Sigmoid colon (tissue), 7 donors: ENCODE data around the gene PPT2. TPM values are rescaled to one million over a fixed set of nuclear protein-coding genes. Genes with fewer than 3 reads are reported as not detected.
A peak's percentile ranks its signal among the peaks of the same experiment; 100 is the strongest.

ENCODE experiments used
- DNase-seq: peaks from one replicate; pipeline ENCODE4 v3.0.0-alpha.2; 2019
- H3K27ac ChIP-seq, 4 donors: fragments of 200-600 bp; sonication (generic); one replicate each; pipeline ENCODE4 v1.5.1; 2016 to 2019; ENCODE audit warnings: mild to moderate bottlenecking in 1 of 4
- H3K27me3 ChIP-seq, 3 donors: fragments of 200-600 bp; sonication (generic); one replicate each; pipeline ENCODE4 v1.5.1; 2019; ENCODE audit warnings: mild to moderate bottlenecking in 1 of 3
- H3K36me3 ChIP-seq, 4 donors: fragments of 200-600 bp; sonication (generic); one replicate each; pipeline ENCODE4 v1.5.1; 2016 to 2019
- H3K4me1 ChIP-seq, 4 donors: fragments of 200-600 bp; sonication (generic); one replicate each; pipeline ENCODE4 v1.5.1; 2017 to 2019
- H3K4me3 ChIP-seq, 4 donors: fragments of 200-600 bp; sonication (generic); one replicate each; pipeline ENCODE4 v1.5.1; 2017 to 2019; ENCODE audit warnings: mild to moderate bottlenecking in 2 of 4, moderate library complexity in 1 of 4
- H3K9me3 ChIP-seq, 4 donors: fragments of 200-600 bp in 3 of 4; sonication (generic) in 3 of 4; one replicate each; pipeline versions ENCODE4 v1.5.1 to v1.6.1; 2013 to 2019
- EP300 ChIP-seq, 4 donors: sonication (generic); formaldehyde crosslinking; IDR thresholded peaks; one replicate each; pipeline ENCODE4 v1.6.1; 2017; ENCODE audit warnings: antibody characterized with exemption in 4 of 4
- POLR2A ChIP-seq, 2 donors: fragments of 450-650 bp; IDR thresholded peaks; one replicate each; pipeline ENCODE4 v1.6.1; 2016; ENCODE audit warnings: antibody characterized with exemption in 2 of 2, mild to moderate bottlenecking in 2 of 2, moderate library complexity in 2 of 2
- POLR2AphosphoS5 ChIP-seq, 4 donors: sonication (generic); formaldehyde crosslinking; IDR thresholded peaks; one replicate each; pipeline ENCODE4 v1.6.1; 2017; ENCODE audit warnings: antibody characterized with exemption in 4 of 4
- WGBS, 2 donors: extraction: QIAGEN DNeasy Blood & Tissue Kit; methylation state at CpG; one replicate each; pipeline ENCODE4 v1.1.7; 2013; 5-methylcytosine and 5-hydroxymethylcytosine counted together
- intact Hi-C: fragments of 100-400 bp; cut with DNase I; formaldehyde crosslinking; loops from one replicate; pipeline ENCODE4 v1.15.1; 2023
- polyA plus RNA-seq, 3 donors: library from polyadenylated mRNA; stranded (reverse); fragments of 200-250 nt; gene quantifications; one replicate each; pipeline ENCODE4 v1.2.3, GENCODE V29; 2013
- total RNA-seq, 4 donors: library from RNA; depleted of rRNA; stranded (reverse); fragments of >200 nt; gene quantifications; one replicate each; pipeline ENCODE4 v1.1.0, GENCODE V29; 2016
- TF ChIP-seq, protein P1 (sequence below), 4 experiments: fragments of 450-650 bp in 3 of 4; fragments of 200-600 bp in 1 of 4; IDR thresholded peaks; one replicate each; pipeline ENCODE4 v1.5.1; 2016 to 2019; ENCODE audit warnings: antibody characterized with exemption in 4 of 4, mild to moderate bottlenecking in 3 of 4, moderate library complexity in 2 of 4
- donor health status: healthy with polysubstance abuse.
- donor health status: Bipolar disorder and iron deficiency.
- donor health status: healthy.

PPT2 gene
- total and polyA plus RNA-seq, 7 donors: 3.0 to 126 (median 15.5) TPM

DNA sequence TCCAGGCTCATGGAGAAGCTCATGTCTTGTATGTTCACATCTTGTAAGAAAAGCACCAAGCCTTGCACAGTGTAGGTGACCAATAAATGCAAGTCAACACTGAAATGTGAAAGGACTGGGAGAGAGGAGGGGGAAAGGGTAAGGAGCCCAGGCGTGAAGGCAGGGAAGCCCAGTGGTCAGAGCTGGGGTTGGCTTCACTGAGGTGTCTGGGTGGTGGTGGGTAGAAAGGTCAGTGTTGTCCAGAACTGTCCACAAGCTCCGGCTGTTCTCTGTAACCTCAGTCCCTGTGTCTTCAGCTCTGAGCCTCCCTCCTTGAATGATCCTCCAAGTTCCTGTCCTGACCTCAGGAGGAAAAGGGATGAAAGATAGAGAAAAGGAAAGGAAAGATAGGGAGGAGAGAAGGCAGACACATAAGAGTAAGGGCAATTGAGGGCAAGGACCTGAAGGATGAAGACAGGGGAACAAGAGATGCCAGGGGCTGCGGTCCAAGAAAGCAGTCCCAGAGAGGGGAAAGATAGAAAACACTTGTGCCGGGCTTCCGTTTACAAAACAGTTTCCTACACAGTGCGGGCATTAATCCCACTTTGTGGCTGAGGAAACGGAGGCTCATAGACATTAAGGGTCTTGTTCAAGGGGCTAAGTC lies 42.4 kb upstream of the PPT2 start:
- H3K27me3 ChIP-seq: no peaks in the 10 kb centered on the region
- H3K36me3 ChIP-seq: peaks cover 0 to 20% (median 11%) of the 10 kb centered on the region in 4 donors
- DNase-seq: peak; percentile 89
- TF ChIP-seq POLR2A (IDR thresholded peaks at IDR 0.05) (no peak), POLR2AphosphoS5 (IDR thresholded peaks at IDR 0.05) (peak in 3 of 4 donors; percentile 37 to 55 (median 39)), EP300 (IDR thresholded peaks at IDR 0.05) (no peak)
- TF ChIP-seq, protein P1, sequence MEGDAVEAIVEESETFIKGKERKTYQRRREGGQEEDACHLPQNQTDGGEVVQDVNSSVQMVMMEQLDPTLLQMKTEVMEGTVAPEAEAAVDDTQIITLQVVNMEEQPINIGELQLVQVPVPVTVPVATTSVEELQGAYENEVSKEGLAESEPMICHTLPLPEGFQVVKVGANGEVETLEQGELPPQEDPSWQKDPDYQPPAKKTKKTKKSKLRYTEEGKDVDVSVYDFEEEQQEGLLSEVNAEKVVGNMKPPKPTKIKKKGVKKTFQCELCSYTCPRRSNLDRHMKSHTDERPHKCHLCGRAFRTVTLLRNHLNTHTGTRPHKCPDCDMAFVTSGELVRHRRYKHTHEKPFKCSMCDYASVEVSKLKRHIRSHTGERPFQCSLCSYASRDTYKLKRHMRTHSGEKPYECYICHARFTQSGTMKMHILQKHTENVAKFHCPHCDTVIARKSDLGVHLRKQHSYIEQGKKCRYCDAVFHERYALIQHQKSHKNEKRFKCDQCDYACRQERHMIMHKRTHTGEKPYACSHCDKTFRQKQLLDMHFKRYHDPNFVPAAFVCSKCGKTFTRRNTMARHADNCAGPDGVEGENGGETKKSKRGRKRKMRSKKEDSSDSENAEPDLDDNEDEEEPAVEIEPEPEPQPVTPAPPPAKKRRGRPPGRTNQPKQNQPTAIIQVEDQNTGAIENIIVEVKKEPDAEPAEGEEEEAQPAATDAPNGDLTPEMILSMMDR (IDR thresholded peaks at IDR 0.05): no peak
- no peaks in the 10 kb centered on the region for H3K9me3 ChIP-seq
- intact Hi-C loops: loop anchor here (10.0 kb wide), 1 partner anchor 67 kb away; no protein-coding TSS in a partner anchor
- 81 to 82% methylated on average over 7 of the region's 7 CpGs for WGBS, 2 donors
- peak overlapping the region; percentile 70 to 80 (median 76) for H3K27ac ChIP-seq
- peaks cover 0 to 77% (median 68%) of the 10 kb centered on the region in 4 donors for H3K4me1 ChIP-seq
- H3K4me3 ChIP-seq: no peak overlapping the region

DNA sequence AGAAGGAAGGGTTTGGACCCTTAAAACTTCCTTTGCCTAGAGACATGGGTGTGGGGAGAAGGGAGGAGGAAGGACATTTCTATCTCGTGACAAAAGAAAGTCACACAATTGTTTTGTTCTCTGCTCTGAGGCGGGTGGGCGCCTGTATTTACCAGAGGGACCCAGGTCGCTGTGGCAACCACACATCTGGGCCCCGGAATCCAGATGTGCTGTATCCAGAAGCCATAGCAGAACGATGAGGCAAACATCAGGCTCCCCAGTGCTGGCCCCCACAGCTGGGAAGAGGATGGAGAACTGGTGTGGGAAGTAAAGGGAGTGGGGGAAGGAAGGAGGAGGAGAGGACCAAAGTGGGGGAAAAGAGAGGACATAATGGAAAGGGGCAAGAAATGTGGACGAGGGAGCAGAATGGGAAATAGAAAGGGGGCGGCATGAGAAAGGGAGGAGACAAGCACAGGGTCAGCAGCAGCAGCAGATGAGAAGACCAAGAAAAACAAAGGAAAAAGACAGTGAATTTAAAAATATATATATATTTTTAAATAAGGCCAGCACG lies 41.4 kb upstream of the PPT2 start:
- H3K4me3 ChIP-seq: no peak overlapping the region
- peak; percentile 87 for DNase-seq
- peaks cover 4 to 29% (median 19%) of the 10 kb centered on the region in 4 donors for H3K36me3 ChIP-seq
- H3K4me1 ChIP-seq: peaks cover 0 to 68% (median 61%) of the 10 kb centered on the region in 4 donors
- intact Hi-C loops: loop anchor here (10.0 kb wide), 1 partner anchor 68 kb away; no protein-coding TSS in a partner anchor
- H3K27ac ChIP-seq: peak overlapping the region; percentile 70 to 80 (median 76)
- WGBS, 2 donors: 70 to 74% methylated on average over 9 of the region's 9 CpGs
- H3K27me3 ChIP-seq: no peaks in the 10 kb centered on the region
- no peaks in the 10 kb centered on the region for H3K9me3 ChIP-seq
- TF ChIP-seq, protein P1 (IDR thresholded peaks at IDR 0.05): no peak
- peak in 1 of 4 donors; percentile 38 for TF ChIP-seq POLR2AphosphoS5 (IDR thresholded peaks at IDR 0.05)

DNA sequence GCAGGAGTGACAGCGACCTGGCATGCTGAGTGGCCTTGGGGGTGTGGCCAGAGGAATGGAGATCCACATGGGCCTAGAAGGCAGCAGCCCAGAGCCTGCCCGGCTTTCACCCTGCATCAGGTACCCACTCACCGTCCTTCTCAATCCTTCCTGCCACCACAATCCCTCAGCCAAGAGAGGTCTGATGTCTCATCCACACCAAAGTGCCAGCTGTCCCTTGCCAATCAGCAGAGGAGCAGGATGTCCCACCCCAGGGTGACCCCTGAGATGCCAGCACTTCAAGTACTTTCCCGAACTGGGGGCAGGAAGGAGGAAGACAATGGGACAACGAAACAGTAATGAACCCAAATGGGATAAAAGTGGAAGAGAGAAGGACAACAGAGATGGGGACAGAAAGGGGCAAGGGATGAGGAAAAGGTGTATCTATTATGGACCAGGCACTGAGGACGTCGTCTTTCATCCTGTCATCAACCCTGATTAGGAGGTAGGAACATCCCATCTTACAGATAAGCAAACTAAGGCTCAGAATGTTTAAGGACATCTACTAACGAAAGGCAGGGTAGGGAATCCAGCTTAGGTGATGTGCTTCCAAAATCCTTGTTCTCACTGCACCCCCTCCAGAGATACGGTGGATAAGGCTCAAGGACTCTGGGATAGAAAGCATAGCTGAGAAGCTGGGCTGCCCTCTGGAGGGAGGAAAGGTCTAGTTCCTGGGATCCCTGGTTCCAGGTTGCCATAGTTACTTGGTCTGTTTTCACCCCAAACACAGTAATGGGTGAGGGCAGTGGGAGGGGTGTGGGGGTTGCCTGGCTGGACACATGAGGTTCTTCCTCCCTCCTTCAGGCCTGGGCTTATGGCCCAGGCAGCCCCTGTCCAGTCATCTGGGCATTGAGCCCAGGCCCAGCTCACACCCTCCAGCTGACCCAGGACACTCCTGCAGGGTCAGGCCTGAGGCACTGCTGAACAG lies 40.3 kb upstream of the PPT2 start:
- H3K4me3 ChIP-seq: no peak overlapping the region
- peaks cover 0 to 59% (median 50%) of the 10 kb centered on the region in 4 donors for H3K4me1 ChIP-seq
- DNase-seq: peak; percentile 96
- WGBS, 2 donors: 78 to 85% methylated on average over 9 of the region's 9 CpGs
- peak in 3 of 4 donors; percentile 23 to 77 (median 34) for TF ChIP-seq POLR2AphosphoS5 (IDR thresholded peaks at IDR 0.05)
- TF ChIP-seq POLR2A (IDR thresholded peaks at IDR 0.05): no peak
- TF ChIP-seq, protein P1 (IDR thresholded peaks at IDR 0.05): no peak
- TF ChIP-seq EP300 (IDR thresholded peaks at IDR 0.05): no peak
- H3K27me3 ChIP-seq: no peaks in the 10 kb centered on the region
- intact Hi-C loops: loop anchor here (10.0 kb wide), 1 partner anchor 69 kb away; no protein-coding TSS in a partner anchor
- peaks cover 15 to 41% (median 29%) of the 10 kb centered on the region in 4 donors for H3K36me3 ChIP-seq
- H3K9me3 ChIP-seq: no peaks in the 10 kb centered on the region
- H3K27ac ChIP-seq: peak overlapping the region; percentile 70 to 80 (median 76)

DNA sequence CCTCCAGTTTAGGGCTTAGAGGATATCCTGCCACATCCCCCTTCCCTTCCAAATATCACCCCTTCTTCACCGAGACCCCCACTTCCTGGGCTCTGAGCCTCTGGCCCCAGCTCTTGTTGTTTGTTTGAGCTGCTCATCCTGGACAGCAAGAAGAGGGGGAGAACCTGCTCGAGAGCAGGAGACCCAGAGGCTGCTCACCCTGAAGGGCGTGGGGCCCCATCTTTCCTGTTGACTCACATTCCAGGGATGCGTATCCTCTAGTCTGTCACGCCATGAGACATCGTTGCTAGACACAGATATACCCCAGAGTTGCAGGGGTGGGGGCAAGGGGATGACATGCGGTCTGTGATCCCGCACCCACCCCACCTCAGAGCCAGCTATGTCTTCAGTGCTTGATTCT lies 39.1 kb upstream of the PPT2 start:
- peak overlapping the region; percentile 70 to 80 (median 76) for H3K27ac ChIP-seq
- no peaks in the 10 kb centered on the region for H3K9me3 ChIP-seq
- peaks cover 20 to 46% (median 33%) of the 10 kb centered on the region in 4 donors for H3K36me3 ChIP-seq
- peaks cover 0 to 57% (median 52%) of the 10 kb centered on the region in 4 donors for H3K4me1 ChIP-seq
- WGBS, 2 donors: 81 to 83% methylated on average over 8 of the region's 8 CpGs
- DNase-seq: peak; percentile 68
- intact Hi-C loops: loop anchor here (5.0 to 10.0 kb wide), 2 partner anchors 70 to 128 kb away; no protein-coding TSS in a partner anchor
- H3K4me3 ChIP-seq: no peak overlapping the region
- H3K27me3 ChIP-seq: no peaks in the 10 kb centered on the region
- TF ChIP-seq, protein P1 (IDR thresholded peaks at IDR 0.05): no peak
- TF ChIP-seq POLR2A (IDR thresholded peaks at IDR 0.05) (no peak), POLR2AphosphoS5 (IDR thresholded peaks at IDR 0.05) (no peak), EP300 (IDR thresholded peaks at IDR 0.05) (no peak)
